CD4-positive, alpha-beta T cell treated with Interferon alpha-2 for 1 hour (primary cell): ENCODE measurements around the gene MMAA.
"Not testable (repeated sequence)": the region's sequence is repeated elsewhere in the genome, so short reads cannot be mapped to it uniquely, and the experiment has no call there.

ENCODE experiments used
- DNase-seq, 2 donors: peaks; one replicate each; pipeline ENCODE4 v3.0.0-alpha.2; 2020 to 2022

Gene MMAA

DNA sequence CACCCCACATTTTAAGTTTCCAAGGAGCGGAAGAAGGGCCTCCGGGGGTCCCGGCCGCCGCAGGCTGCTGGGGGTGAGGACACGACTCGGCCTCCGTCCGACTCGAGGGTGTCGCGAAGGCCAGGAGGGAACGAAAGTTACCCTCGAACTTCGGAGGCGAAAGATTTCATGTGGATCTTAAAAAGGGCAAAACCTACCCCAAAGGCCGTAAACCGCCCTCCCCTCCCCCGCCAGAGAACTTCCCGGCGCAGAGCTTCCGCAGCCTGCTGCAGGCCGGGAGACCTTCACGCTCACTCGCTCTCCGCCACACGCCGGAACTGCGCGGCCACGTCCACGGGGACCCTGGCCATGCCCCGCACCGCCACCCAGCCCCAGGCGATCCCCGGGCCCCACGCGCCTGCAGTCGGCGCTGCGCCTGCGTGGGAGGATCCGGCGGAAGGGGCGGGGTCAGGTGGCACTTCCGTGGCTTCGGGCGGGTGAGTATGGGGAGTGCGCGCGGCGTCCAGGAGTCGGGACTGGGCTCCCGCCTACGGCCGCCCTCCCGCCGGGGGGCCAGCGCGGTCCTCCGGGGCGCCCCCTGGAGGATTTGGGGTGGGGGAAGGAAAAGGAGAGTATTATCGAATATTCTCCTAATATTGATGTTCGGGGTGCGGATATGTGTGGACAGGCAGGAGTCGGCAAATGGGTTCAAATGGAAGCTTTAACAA is at the start of gene MMAA:
Gene MMAA, plus strand, starts transcription at position 454 of the 707 bp plus-strand sequence. CDS start 19,755 bp downstream, outside the sequence.
- DNase-seq: peak; percentile 93 to 95

DNA sequence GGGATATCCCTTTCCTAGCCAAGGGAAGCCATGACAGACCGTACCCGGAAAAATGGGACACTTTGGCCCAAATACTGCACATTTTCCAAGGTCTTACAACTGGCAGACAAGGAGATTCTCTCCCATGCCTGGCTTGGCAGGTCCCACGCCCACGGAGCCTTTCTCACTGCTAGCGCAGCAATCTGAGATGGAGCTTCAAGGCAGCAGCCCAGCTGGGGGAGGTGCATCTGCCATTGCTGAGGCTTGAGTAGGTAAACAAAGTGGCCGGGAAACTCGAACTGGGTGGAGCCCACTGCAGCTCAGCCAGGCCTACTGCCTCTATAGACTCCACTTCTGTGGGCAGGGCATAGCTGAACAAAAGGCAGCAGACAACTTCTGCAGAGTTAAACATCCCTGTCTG is 44.6 kb upstream of the MMAA start:
- not testable (repeated sequence) for DNase-seq

DNA sequence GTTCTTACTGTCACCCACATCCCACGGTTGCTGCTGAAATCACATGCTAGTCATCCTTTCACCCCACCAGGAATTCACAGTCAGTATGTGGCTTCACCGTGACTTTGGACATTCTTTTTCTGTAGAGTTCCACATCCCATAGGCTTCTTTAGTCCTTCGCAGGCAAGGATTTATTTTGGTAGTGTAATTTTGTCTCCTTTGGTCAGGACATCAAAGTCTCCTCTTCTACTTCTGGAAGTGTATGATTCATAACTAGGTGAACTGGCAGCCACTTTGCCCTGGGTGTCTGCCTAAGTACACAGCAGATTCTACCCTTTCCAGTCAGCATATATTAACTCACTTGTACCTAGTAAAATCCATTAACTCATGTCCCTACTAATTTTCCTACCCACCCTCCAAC is 38.3 kb upstream of the MMAA start:
- no peak for DNase-seq

DNA sequence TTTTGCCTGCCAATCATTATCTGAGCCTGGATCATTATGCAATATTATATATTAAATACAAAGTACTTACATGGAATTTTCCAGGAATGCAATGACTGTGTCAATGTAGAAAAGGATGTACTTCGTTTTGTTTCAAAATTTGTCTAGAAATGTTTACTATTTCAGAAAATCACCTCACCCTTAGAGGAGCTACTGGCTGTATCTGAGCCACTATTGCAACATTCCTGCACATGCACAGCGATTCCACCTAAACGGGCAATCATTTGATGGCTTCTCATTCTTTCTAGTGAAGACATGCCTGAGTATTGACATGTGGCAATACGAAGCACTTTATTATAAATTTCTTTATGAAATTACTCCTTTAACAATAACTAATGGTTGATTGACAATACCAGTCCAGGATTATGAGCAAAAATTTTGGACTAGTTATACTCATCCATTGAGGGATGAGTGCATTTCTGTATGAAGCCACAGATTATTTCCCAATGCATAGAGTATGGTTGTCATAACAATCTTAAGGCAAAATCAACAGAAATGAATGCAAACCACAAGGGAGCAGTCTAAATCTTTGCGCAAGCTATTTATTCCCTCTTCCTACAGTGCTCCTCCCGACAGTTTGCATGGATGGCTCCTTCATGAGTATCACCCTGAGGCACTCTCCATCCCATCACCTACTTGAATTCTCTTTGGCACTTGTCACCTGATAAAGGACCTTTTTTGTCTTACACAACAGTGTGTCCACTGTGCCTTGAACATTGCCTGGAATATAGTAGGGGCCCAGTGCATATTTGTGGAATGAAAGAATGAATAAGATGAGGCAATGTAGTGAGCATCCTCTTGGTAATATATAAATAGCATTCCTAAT is 35.8 kb upstream of the MMAA start:
- DNase-seq: no peak

DNA sequence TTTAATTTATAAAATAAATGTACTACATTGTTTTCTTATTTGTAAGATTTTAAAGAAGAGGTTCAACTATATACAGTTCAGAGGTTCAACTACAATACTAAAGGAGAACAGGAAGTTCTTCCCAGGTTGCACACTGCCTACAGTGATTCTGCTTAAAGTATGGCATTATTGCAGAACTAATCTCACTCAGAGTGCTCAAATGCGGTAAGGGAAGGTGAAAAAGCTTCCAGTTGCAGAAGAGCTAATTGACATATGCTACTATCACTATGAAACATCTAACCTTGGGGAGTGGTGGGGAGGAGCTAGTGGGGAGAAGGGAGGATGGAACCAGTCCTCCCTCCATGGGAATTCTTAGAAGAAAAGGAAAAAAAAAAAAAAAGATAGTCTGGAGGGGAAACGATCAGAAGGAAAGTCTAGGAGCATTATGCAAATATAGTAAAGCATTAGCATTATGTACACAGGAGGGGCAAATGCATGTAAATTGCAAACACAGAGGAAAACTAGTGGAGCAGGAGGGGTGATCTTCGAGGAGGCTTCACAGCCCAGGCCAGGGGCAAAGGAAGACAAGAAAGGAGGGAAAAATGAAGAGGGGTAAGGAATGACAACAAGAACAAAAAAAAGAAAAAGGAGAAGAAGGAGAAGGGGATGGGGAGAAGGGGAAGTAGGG is 32.0 kb upstream of the MMAA start:
- no peak for DNase-seq

DNA sequence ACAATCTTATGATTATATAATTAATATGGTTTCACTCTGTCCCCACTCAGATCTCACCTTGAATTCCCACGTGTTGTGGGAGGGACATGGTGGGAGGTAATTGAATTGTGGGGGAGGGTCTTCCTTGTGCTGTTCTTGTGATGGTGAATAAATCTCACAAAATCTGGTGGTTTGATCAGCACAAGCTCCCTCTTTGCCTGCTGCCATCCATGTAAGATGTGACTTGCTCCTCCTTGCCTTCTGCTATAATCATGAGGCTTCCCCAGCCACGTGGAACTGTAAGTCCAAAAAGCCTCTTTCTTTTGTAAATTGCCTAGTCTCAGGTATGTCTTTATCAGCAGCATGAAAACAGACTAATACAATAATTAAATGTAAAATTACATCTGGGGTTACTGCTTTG is 29.8 kb upstream of the MMAA start:
- DNase-seq: not testable (repeated sequence)

DNA sequence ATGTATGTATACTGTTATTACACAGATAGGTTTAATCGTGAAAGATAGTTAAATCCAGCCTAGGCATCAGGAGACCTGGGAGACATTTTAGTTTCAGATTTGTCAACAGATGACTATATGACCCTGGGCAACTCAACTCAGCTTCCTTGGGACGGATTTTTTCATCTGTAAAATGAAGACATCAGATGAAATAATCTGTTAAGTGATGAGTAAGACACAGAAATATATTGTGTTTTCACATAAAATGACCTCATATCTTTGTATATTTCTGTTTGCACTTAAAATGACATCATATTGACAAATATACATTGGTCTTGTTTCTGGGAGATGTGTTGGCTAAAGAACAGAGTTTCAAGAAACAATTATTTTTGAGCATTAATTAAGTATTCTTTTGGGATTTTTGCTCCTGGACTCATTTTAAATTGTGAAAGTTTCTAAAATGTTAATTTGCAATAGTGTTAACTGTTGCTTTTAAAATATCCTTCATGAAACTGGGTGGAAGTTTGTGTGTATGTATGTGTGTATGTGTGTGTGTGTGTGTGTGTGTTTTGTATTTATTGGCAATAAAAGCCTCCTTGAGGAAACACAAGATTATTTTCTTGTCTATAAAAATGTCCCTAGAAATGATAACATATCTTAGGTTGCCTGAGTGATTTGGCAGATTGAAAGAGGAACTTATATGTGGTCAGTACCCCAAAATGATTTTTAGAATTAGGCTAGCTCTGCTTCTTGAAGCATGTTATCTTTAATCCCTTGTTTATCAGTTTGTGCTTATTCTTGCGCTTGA is 29.1 kb upstream of the MMAA start:
- no peak for DNase-seq

DNA sequence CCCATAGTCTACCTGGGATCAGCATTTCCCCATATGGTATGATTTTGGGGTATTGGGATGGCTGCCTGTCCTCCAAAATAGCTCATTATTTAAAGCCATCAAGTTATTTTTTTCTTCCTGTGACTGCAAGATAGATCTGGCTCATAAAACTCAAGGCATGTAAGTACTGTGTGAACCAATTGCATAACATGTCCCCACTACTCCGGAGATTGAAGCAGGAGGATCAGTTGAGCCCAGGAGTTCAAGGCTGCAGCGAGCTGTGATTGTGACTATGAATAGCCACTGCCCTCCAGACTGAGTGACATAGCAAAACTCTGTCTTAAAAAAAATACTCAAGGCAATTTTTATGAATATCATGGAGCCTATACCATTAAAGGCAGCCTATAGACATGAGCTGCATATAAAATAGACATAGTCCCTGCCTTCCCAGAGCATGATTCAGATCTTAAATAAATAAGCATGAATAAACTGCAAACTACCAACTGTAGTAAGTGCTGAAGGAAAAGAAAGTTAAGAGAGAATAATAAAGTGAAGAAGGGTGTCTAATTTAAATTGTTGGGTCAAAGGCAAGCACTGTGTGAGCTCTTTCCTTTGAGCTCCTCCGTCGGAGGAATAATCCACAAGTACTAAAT is 16.9 kb upstream of the MMAA start:
- no peak for DNase-seq

DNA sequence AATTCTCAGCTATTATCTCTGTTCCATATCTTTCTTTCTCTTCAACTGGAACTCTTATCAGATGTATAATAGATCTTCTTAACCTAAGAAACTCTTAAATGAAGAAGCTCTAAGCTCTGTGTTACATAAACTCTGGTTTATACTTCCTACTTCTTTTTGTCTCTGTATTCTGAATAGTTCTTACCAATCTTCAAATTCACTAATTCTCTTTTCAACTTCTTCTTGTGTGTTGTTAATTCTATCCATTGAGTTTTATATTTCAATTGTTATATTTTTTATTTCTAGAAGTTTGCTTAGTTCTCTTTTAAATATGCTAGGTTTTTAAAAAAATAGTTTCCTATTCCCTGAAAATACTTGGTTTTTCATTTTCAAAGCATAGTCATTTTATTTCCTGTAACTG is 13.2 kb upstream of the MMAA start:
- no peak for DNase-seq

DNA sequence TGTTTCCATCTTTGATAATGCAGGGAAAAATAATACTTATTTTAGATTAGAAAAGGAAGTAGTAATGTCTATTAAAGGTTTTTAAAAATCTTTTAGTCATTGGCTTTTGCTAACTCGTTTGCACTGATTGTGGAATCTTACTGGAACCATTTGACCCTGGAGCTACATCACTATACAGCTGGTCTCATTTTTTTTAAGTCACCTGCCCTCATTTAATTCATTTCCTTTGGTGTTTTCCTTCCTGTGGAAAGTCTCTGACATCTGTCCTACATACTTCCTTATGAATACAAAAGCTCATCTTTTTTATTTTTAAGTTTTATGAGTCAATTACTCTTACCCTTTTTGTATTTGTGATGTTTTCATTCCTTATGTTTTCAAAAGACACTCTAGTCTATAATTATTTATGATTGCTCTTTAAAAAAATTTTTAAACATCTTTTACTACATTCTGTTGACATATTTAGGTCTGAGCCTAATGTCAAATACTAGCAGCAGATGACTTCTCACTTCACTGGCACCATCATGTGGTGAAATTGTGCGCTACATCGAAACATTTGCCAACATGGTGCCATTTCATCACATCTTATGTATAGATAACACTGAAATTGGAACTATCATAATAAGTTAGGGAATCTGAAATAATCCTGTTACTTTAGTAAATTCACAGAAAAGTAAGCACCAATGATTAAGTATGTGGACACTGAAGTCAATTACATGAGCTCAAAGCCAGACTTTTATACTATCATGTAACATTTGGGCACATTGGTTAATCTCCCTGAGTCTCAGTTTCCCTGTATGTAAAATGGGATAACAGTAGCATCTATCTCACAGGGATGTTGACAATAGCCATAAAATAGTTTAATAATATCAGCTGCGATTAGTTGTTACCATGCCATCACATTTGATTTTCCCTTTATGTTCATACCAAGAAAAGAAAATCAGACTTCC is 9.4 kb upstream of the MMAA start:
- DNase-seq: peak; percentile 47 to 72

DNA sequence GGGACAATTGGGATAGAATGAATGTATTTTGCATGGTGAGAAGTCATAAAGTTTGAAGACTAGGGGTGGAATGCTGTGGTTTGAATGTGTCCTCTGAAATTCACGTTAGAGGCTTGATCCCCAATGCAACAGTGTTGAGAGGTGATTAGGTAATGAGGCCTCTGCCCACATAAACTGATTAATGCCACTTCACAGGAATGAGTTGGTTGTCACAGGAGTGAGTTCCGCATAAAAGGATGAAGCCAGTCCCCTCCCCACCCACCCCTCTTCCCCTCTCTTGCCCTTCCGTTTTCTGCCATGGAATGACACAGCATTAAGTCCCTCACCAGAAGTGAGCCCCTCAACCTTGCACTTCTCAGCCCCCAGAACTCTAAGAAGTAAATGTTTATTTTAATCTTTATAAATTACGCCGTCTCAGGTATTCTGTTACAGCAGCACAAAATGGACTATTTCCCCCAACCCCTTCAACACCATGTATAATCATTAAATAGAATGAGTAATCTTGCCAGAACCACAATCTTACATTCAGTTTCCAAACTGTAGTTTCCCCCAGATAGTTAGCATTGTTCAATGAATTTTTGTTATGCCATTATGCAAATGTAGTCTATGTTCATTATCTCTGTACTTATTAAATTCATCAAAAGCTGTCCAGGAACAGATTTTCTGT is 5.5 kb upstream of the MMAA start:
- no peak for DNase-seq

DNA sequence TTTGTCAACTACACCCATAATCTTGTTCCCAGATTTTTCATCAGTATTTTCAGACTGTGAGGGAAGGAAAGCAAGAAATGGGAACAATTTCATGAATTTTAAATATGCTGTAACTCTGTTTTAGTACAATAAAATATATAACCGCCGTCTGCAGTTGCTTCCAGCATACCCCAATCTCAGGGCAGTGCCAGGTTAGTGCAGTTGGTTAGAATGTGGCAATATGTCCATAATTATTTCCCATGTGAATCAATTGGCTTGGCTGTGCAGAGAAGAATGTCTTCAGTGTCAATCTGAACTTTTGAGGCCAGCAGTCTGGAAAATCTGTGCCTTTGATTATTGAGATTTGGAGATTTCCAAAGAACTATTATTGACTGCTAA is 5.0 kb upstream of the MMAA start:
- DNase-seq: no peak

DNA sequence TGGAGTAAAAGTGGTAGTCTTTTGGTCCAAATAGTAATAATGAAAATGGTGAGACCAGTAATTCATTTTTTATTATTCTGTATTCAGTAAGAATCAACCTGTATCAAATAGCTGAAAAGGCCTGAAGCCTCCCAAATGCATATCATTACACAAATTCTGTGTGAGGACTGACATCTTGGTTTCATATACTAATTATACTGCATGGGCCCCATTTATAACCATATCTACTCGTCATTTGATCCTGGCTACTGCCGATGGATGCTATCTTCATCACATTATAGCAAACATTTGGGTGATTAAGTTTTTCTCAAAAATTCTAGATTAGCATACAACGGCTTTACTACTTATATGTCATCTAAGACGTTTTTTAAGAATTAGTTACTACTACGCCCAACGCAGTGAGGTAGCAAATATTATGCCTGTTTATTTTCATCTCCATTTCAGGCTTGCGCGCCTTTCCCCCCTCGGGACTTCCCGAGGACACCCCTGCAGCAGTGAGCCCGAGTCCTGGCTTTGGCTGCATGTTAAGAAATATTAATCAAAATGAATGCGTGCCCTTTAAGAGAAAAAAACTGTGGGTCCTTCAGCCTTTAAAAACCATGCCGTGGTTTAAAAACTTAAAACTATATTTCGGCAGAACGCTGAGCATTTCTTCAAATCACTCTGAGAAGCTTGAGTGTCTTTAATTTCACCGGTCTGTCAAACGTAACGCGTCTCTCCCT is 814 bp upstream of the MMAA start:
- peak; percentile 10 to 56 for DNase-seq

DNA sequence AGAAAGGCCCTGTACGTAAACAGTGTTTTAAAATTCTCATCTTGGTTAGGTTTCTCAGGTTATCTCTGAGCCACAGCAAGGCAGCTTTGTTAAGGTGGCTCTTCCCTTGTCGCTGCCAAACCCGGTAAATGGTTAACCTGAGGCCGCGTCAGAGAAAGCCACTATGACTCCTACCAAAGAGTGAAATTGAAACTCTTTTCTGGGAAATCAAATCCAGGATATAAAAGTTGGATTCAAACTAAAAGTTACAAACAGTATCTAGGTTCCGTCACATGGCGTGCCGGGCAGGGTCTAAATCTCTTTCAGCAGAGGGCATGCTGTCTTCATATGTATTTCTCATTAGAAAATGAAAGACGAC is 433 bp downstream of the MMAA start:
- DNase-seq: peak; percentile 76 to 86

DNA sequence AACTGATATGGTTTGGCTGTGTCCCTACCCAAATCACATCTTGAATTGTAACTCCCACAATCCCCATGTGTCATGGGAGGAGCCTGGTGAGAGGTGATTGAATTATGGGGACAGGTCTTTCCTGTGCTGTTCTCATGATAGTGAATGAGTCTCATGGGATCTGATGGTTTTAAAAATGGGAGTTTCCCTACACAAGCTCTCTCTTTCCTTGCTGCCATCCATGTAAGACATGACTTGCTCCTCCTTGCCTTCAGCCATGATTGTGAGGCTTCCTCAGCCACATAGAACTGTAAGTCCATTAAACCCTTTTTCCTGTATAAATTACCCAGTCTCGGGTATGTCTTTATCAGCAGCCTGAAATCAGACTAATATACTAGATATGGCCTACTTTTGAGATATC is 2.9 kb downstream of the MMAA start:
- DNase-seq: not testable (repeated sequence)

DNA sequence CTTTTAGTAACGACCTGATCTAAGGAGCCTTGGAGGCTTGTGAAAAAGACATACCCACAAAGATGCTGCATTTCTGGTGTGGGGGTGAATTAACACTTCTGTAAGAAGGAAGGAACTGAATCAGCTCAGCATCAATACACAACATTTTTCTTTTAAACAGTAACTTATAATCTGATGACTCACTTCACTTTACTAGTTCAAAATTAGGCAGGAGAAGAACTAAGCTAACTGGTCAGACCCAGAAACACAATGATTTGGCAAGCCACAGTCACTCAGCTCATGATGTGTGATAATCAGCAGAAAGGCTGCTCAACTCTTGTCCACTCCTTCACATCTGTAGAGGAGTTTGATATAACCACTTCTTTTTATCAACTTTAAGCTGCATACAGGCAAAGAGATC is 4.6 kb downstream of the MMAA start:
- peak in 1 of 2 donors; percentile 30 for DNase-seq

DNA sequence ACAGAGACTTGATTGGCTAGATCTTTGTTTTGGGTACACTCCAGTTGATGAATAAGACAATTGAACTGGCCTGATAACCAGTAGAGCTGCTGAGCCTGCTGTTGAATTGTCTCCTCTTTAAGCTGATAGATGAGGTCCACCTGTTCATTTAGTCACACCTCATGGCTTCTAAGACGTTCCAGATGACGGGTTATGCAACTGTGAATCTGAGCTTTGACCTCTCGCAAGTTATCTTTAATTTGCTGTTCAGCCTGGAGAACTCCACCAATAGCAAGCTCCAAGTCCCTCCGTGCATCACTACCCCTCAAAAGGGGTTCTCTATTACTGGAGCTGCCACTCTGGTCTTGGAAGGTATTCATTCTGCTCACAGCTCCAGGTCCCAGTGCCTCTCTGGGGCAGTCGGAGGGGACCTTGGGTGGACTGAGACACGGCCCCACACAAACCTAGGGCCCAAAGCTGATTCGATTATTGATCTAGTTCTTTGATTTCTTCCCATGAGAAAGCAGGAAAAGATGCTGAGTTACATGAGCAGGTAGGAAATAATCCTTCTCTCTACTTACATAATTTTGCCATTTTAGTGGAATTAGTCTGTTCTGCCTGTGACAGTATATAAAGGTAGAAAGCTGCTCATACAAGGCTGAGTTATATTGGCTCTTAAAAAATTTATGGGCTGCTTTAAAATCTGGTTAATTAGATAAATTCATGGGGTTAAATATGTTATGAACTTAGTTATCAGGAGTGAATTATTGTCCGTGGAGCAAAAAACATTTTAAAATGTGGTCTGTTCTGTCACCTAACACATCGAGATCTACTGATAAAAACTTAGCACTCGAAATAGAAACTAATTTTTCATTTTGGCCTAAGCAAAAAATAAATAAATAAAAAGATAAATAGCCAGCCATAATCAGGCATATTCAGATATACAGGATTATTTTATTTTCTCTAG is 6.8 kb downstream of the MMAA start:
- DNase-seq: peak in 1 of 2 donors; percentile 26

DNA sequence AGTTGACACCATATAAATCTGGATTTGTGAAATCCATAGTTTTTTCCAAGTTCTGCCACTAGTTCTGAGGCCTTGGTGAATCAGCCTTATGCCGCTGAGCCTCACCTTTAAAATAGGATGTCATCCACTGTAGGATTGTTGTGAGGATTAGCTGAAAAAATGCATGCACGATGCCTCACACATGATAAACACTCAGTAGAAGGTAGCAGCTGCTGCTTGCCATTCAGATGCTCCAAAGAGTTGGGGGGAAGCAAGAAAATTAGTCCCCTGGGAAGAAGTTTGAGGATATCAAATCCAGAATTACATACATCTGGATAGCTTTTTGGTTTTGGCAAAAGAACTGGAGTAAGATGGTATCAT is 7.4 kb downstream of the MMAA start:
- DNase-seq: no peak

DNA sequence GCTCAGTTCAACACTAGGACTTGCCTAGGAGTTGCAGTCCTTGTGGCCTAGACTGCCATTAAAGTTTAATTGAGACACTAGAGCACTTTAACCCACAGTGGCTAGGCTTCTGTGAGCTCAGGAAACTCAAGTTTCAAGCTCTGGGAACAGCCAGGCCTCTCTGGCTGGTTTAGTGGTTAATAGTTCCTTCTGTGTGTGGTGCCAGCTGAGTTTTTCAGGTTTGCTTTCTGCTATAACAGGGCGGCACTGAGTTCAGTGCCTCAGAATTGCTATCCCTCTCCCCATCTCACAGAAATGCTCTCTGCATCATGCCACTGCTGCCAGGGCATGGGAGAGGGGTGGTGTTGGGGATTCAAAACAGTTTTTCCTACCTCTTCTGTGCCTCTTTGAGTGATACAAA is 15.9 kb downstream of the MMAA start:
- DNase-seq: no peak
